GM18508 (cell line): Measurements from ENCODE around the gene JAM2.
"Not testable (repeated sequence)": the region's sequence is repeated elsewhere in the genome, so short reads cannot be mapped to it uniquely, and the experiment has no call there.

Source experiments
- ATAC-seq: cut with Tn5 transposase; IDR thresholded peaks from one replicate; pipeline ENCODE4 v1.9.1; 2021; ENCODE audit warnings: moderate number of reproducible peaks; ENCODE audit not compliant: insufficient read depth, unreplicated experiment

The JAM2 gene, protein sequence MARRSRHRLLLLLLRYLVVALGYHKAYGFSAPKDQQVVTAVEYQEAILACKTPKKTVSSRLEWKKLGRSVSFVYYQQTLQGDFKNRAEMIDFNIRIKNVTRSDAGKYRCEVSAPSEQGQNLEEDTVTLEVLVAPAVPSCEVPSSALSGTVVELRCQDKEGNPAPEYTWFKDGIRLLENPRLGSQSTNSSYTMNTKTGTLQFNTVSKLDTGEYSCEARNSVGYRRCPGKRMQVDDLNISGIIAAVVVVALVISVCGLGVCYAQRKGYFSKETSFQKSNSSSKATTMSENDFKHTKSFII

DNA sequence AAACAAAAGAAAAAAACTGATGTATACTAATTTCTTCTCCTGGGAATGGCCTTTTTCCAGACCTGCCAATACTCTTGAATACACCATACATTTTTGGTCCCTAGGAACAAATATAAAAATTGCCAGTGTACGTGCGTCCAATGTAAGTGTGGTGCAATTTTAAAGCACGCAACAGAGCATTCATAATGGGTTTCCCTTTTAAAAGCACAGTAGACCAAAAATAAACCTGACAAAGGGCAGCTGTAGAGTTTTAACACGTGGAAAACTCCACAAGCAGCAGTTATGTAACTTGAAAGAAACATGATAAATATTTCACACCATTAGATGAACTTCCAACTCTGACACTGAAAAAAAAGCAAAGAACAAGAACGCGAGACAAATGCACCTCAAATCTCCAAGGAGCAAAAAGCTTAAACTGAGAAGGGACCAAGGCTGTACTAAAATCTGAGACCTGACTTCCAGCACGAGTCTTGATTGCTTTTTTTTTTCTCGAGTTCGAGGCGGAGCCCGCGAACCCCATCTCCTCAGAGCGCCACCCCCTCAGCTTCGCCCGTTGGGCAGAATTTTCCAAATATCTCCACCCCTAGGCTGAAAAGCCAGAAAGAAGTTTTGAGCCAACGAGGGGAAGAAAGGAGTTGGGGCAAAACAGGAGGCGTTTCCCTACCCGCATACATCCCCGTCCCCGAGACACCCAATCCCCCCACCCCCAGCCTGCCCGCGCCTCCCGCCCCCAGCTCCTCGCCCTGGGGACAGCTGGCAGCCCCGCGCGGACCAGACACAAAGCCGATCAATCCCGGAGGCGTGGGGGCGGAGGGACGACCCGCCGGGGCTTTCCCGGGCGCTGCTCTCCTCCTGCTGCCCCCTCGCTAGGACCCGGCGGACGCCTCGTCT is at the start of gene JAM2:
TSS of gene JAM2 (plus strand) at position 599 of the 891 bp plus-strand sequence. CDS start 564 bp downstream, outside the sequence.
- ATAC-seq, result no peak

DNA sequence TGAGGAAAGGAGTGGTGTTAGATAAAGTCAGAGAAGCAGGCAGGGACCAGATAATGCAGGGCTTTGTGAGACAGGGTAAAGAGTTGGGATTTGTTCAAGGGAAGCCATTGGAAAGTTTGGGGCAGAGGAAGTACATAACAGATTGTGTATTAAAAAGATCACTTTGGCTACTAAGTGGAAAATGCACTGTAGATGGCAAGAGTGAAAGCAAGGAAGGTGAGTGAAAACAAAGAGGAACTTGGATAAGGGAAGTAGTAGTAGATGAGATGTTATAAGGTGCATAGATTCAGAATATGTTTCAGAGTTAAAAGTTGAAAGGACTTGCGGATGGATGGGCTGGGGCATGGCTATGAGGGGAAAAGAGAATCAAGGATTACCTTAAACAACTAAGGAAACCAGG is 49.2 kb upstream of the JAM2 start:
- no peak for ATAC-seq

DNA sequence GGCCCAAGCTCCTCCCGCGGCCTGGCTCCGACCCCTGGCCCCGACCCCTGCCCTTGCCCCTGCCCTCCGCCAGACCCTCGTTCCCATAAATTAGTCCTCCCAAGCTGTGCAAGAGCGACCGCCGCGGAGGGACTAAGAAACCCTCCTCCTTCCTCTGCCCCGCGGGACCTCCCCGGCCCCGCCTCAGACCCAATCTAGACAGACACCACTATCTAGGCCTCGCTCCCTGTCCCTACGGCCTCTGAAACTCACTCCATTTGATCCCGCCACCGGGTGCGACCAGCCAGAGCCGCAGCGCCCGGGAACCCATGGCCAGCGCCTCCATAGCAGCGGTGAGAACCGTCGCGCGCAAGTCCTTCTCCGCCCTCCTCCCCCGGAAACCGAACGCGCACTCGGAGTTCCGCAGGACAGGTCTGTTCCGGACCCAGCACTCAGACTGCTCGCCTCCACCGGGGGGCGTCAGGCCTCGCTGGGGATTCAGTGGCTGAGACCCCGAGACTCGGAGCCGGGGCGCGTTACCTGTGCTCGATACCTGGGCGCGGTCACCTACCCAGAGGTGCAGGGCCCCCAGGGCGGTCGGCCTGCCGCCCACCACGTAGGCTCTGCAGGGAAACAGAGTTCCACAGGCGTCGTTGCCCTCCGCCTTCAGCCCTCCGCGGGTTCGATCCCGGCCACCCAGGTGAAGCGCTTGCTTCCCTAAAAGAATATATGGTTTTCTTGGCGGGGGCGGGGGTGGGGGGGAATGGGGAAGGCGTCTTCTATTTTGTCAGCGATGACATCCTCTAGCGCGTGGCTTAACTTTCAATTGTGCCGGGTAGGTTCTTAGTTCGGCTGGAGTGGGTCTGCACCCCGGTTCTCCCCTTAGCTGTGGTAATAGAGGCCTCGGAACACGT is 31.7 kb upstream of the JAM2 start, which contains the start of gene MRPL39:
TSS of gene MRPL39 (minus strand) at position 331 of the 893 bp plus-strand sequence. CDS start at position 325, 6 bp downstream.
- peak; percentile 87 for ATAC-seq

DNA sequence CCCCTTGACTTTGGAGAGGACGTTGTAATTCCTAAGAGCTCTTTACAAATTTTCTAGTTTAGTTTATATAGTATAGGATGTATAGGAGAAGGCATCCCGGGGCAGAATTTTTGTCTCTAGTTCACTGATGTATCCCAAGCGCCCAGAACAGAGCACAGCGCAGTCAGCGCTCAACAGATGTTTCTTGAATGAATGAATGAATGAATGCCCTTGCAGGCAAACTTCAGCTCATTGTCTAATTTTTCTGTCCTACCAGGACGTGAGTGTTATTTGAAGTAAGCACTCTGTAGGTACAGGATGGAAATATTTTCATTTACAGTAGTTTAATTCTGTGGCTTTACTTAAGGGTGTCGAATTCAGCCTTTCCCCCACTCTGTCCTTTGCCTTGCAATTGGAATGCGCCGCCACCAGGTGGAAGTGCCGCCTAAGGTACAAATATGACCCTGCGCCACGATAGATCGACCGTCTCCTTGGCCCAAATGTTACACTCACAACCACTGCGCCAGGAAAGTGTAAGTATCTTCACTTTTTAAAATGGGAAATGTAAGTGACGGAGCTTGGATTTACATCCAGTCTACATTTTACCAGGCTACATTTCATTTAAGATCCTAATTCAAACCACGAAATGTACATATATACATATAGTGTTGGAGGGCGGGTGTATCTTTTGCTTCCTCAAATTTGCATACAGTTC is 30.9 kb upstream of the JAM2 start:
- peak; percentile 84 for ATAC-seq

DNA sequence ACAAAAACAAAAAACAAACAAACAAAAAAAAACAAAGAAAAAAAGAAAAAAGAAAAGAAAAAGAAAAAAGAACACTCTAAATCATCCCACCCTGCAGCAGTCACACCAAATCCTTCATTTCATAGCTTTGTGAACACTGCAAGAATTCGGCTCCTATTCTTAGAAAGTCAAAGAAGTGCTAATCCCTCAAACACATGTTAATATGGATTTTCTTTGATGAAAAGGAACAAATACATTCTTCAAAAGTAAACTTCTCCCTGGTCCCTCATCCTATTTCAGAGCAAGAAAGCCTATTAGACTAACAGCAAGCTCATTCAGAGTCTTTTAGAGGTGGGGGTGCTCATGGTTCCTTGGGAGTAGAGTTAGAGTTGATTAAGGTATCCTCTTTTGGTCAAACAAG is 24.6 kb upstream of the JAM2 start:
- no peak for ATAC-seq

DNA sequence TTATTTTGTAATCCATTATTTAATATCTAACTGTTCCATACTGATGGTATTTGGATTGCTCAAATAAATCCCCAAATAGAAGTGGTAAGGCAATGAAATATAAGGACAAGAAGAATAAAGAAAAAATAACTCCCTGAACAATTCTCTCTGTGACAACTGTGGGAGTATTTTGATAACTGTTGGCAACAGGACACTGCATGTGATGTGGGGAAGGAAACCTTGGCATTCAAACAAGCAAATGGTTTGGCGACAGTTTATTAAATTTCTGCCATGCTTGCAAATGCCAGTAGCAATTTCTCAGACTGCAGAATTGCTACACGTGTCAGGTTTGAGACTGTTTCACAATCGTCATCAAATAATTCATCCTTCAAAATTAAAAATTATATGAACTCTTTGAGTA is 23.2 kb upstream of the JAM2 start:
- ATAC-seq, result no peak

DNA sequence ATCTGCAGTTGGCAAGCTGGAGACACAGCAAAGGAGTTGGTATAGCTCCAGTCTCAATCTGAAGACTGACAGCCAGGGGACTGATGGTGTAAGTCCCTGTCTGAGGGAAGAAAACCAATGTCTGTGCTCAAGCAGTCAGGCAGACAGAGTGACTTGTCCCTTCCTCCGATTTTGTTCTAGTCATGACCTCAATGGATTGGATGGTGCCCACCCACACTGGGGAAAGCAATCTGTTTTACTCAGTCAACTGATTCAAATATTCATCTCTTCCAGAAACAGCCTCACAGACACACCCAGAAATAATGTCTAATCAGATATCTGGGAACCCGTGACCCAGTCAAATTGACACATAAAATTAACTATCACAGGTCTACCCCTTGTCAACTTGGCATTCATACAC is 19.9 kb upstream of the JAM2 start:
- ATAC-seq, result no peak

DNA sequence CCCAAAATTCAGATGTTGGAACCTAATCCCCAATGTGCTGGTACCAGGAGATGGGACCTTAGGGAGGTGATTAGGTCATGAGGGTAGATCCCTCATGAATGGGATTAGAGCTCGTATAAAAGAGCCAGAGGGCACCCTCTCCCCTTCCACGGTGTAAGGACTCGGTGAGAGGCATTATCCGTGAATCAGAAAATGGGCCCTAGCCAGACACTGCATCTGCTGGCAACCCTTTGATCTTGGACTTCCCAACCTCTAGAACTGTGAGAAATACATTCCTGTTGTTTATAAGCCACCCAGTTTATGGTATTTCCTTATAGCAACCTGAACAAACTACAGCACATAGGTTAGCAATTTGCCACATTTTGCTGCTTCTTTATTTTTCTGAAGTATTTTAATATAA is 14.5 kb upstream of the JAM2 start:
- ATAC-seq, result no peak

DNA sequence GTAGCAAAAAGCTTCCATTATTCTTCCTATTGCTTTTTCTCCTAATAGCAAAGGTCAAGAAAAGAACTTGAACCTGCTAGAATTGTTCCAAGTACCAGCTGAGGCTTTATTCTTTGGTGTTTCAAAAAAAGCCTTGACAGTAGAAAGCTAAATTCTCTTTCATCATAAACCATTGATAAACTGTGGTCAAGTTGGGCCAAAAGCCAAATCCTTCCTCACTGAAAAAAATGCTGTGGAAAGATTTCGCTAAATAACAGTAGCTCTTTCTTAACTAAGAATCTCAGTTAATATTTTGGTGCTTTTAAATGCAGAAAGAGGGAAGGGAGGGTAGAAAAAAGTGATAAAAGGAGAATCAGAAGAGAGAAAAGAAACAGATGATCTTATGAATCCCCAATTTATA is 14.0 kb upstream of the JAM2 start:
- ATAC-seq, result no peak

DNA sequence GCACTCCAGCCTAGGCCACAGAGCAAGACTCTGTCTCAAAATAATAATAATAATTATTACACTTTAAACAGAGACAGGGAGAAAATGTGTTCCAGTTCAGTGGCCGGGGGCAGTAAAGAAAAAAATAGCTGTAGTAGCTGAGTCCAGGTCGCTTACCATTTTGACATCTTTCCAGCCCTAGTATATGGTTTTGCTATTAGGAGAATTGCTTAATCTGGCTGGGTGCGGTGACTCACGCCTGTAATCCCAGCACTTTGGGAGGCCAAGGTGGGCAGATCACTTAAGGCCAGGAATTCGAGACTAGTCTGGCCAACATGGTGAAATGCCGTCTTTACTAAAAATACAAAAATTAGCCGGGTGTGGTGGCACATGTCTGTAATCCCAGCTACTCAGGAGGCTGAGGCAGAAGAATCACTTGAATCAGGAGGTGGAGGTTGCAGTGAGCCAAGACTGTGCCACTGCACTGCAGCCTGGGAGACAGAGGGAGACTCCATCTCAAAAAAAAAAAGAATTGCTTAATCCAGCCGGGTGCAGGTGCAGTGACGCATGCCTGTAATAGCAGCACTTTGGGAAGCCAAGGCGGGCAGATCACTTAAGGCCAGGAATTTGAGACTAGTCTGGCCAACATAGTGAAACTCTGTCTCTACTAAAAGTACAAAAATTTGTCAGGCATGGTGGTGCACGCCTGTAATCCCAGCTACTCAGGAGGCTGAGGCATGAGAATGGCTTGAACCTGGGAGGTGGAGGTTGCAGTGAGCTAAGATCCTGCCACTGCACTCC is 13.1 kb upstream of the JAM2 start:
- ATAC-seq, result not testable (repeated sequence)

DNA sequence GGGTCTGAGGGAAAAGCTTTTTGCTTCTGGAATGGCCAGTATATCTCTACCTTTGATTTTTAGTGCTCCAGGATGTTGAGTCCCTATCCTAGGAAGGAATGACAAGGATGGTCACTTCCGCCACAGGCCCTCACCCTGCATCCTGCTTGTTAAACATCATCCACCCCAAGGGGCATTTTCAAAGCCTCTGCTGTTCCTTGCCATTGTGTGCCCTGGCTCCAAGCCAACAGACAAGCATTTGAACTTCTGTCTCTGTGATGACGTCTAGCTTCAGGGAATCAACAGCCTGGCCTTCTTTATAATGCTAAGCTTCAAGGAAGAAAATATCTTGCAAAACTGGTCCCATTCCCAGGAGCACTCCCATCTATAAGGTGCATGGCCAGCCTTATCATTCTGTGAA is 12.3 kb upstream of the JAM2 start:
- no peak for ATAC-seq

DNA sequence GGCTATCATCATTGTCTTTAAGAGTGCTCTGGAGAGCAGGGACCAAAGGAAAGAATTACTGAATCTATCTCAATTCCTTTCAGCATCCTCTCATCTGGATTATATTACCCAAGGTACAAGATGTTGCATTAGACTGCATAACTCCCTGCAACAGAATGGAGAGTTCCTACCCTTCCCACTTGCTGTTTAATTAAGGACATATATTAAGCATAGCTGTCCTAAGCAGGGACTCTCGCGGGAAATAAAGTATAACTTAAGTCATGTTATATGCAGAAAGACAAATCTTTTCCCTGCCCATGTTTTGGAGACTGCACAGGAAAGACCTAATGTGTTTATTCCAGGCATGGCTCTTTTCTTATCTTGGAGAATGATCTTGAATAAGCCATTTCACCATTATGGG is 6.8 kb upstream of the JAM2 start:
- no peak for ATAC-seq

DNA sequence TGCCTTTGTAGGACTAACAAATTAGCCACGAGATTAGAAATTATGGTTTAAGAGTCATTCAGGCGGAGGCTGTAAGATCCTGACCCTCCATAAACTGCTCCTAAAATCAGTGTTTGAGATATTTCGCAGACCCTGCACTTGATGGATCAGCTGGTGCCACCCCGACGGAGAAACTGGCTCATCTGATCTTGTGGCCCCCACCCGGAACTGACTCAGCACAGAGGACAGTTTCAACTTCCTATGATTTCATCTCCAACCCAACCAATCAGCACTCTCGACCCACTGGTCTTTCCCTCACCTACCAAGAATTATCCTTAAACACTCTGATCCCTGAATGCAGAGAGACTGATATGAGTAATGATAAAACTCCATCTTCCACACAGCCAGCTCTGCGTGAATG is 3.7 kb upstream of the JAM2 start:
- ATAC-seq, result no peak

DNA sequence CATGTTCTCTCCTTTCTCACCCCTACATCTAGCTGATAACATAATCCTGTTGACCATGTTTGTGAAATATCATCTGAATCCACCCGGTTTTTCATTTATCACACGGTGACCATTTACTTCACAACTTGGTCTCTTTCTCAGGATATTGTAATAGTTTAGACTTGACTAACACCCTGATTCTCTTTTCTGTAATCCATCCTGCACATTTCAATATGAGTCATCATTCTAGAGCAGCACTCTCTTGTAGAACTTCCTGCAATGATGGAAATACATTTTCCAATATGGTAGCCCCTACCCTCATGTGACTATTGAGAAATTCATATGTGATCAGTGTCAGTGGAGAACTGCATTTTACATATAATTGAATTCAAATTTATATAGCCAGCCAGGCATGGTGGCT is 2.3 kb upstream of the JAM2 start:
- no peak for ATAC-seq

DNA sequence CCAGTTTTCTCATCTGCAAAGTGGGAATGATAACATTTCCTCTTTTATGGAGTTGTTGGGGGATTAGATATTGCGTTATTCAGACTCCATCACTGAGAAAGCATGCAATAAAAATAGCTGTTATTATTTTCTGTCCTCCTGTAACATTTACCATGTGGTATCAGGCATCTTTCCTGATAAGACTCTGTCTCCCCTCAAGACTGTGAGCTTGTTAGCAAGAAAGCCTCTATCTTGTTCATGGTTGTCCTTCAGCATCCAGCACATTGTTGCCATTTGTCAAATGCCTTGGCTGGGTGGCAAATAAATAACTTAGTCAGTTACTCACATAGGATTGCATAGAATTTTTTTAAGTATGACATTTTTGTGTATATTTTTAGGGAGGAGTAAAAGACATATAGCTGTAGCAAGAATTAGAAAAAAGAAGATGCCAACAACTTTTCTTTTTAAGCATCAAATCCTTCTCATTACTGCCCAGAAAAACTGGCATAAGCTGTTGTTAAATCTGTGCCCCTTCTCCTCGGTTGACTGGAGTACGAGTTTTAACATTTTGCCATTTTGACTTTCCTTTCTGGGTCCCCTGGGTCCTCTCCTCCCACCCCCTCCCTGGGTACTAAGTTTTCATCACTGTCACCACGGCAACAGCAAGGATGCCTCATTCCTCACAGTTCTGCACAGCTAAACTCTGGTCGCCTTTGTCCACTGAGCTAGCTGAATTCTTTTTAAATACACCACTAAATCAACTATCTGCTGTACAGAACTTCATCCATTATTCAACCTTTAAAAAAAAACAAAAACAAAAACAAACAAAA is 1.0 kb upstream of the JAM2 start:
- no peak for ATAC-seq

DNA sequence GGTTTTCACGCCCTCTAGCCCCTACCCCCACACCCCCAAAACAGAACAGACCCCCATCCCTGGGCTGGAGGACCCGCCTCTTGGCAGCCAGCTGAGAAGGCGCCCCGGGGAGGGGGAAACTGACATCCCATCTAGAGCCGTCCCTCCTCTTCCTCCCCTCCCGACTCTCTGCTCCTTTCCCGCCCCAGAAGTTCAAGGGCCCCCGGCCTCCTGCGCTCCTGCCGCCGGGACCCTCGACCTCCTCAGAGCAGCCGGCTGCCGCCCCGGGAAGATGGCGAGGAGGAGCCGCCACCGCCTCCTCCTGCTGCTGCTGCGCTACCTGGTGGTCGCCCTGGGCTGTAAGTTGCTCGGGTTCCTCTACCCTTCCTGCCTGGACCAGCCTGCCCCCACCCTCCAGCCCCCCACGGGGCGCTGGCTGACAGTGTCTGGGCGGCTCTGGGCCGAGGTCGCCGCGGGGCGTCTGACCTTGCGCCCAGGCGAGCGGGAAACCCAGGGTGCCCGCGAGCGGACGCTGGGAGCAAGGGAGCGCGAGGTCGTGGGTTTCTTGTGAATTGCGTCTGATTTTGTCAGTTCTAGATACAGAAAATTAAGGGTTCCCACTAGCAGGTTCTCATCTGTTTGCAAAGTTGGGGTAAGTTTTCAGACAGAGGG is 618 bp downstream of the JAM2 start:
- ATAC-seq, result peak; percentile 48

DNA sequence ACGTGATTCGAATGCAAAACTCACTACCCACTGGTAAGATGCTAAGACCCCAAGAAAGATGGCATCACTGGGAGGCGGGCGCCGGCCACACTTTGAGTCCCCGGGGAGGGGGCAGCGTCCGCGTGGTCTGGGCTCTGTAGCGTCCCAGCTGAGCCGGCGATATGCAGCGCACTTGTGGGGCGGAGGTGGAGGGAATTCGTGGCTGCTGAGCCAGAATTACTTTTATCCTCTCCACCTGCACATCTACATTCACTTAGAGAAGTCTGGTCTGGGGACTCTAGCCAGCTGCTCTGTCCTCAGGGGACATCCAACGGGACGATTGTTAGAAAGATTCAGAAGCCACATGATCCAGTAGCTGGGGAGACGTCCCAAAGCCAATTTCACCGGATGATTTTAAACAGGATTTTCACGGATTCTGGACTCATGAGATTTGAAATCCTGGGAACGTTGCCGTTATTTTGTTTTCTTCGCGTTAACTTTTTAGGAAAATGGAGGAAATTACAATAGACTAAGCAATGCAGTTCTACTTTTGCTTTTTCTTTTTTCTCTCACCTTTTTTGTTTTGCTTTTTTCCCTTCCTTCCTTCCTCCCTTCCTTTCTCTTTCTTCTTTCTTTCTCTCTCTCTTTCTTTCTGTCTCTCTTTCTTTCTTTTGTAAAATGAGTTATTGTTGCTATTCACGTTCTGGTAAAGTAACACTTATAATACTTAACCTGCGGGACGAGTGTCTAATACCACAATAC is 1.3 kb downstream of the JAM2 start:
- no peak for ATAC-seq
